K562 (cell line): ENCODE data around the gene ATL1. TPM values are rescaled to one million over a fixed set of nuclear protein-coding genes. Genes with fewer than 3 reads are reported as not detected.

Source experiments
- BACH1 ChIP-seq: fragments of 200-800 bp; sonication (Bioruptor generic); IDR thresholded peaks from 2 replicates; pipeline ENCODE4 v1.6.1; 2016; ENCODE audit warnings: missing genetic modification characterization, missing compliant biosample characterization
- BDP1 ChIP-seq: IDR thresholded peaks from 3 replicates; pipeline ENCODE4 v1.6.1; 2011; ENCODE audit not compliant: insufficient read length, insufficient read depth
- CAMTA2 ChIP-seq: fragments of 250-450 bp; sonication (Bioruptor Pico); conservative IDR thresholded peaks from 2 replicates; pipeline ENCODE4 v1.5.1; 2022
- CBX8 ChIP-seq: fragments of 200-600 bp; sonication (generic); IDR thresholded peaks from 2 replicates; pipeline ENCODE4 v1.6.1; 2012; ENCODE audit warnings: borderline replicate concordance, mixed run types, low read depth, mild to moderate bottlenecking, moderate library complexity, mixed read lengths, low read length, control low read depth, inconsistent platforms; ENCODE audit not compliant: poor library complexity, severe bottlenecking; ENCODE audit errors: extremely low read depth
- DDX20 ChIP-seq: fragments of 450-650 bp; IDR thresholded peaks from 2 replicates; pipeline ENCODE4 v1.6.1; 2016; ENCODE audit warnings: missing genetic modification characterization, low read depth, mild to moderate bottlenecking, missing compliant biosample characterization, moderate library complexity
- RBM39 ChIP-seq: fragments of 200-400 bp; formaldehyde crosslinking; optimal IDR thresholded peaks from 2 replicates; pipeline ENCODE3; 2018; ENCODE audit warnings: low read depth, low read length
- SMARCA5 ChIP-seq: fragments of 450-650 bp; IDR thresholded peaks from 2 replicates; pipeline ENCODE4 v1.6.1; 2016
- STAT5A ChIP-seq: IDR thresholded peaks from 2 replicates; pipeline ENCODE4 v1.6.1; 2012; ENCODE audit warnings: low read length, inconsistent platforms, borderline replicate concordance
- TCF7L2 ChIP-seq: fragments of 150-350 bp; IDR thresholded peaks from 2 replicates; pipeline ENCODE4 v1.6.1; 2016; ENCODE audit warnings: low read depth, mild to moderate bottlenecking, low read length, moderate library complexity
- U2AF2 ChIP-seq: fragments of 200-400 bp; formaldehyde crosslinking; optimal IDR thresholded peaks from 2 replicates; pipeline ENCODE3; 2017; ENCODE audit warnings: low read depth, mild to moderate bottlenecking, low read length
- ZKSCAN8 ChIP-seq: fragments of 200-800 bp; sonication (Bioruptor generic); IDR thresholded peaks from 2 replicates; pipeline ENCODE4 v1.6.1; 2016; ENCODE audit warnings: missing genetic modification characterization, missing compliant biosample characterization
- ZNF133 ChIP-seq: fragments of 250-450 bp; sonication (Bioruptor Pico); IDR thresholded peaks from 2 replicates; pipeline ENCODE4 v1.4.0; 2020; ENCODE audit warnings: mild to moderate bottlenecking
- ZNF143 ChIP-seq: sonication (generic); formaldehyde crosslinking; IDR thresholded peaks from 2 replicates; pipeline ENCODE4 v1.9.0; 2022; ENCODE audit warnings: mild to moderate bottlenecking, missing genetic modification reagents
- ZNF24 ChIP-seq: fragments of 450-650 bp; IDR thresholded peaks from 2 replicates; pipeline ENCODE4 v1.6.1; 2016
- polyA plus RNA-seq, 8 experiments: library from polyadenylated mRNA; depleted of rRNA in 4 of 8; stranded (reverse) in 5 of 8; unstranded in 3 of 8; fragments of >200 nt; fragmentation: Nextera tagmentation in 2 of 8; fragmentation: Illumina TruSeq in 1 of 8; extraction: Ambion mirVana in 2 of 8; extraction: Trizol in 1 of 8; gene quantifications; 2 replicates each; pipeline versions ENCODE4 v1.2.1 to v1.2.3, GENCODE V29; 2011 to 2014; ENCODE audit warnings: inconsistent platforms in 1 of 8, missing spikeins in 1 of 8
- total RNA-seq, 7 experiments: library from RNA; depleted of rRNA in 6 of 7; stranded (reverse); fragments of >200 nt in 6 of 7; fragmentation: Illumina TruSeq in 2 of 7; extraction: Trizol in 2 of 7; gene quantifications; 2 replicates each; pipeline versions ENCODE4 v1.2.1 to v1.2.3, GENCODE V29; 2011 to 2021; ENCODE audit warnings: low replicate concordance in 1 of 7
- TF ChIP-seq, protein P1 (sequence below): fragments of 200-800 bp; sonication (Bioruptor generic); IDR thresholded peaks from 2 replicates; pipeline ENCODE4 v1.6.1; 2016; ENCODE audit warnings: missing genetic modification characterization, missing compliant biosample characterization
- TF ChIP-seq, protein P2 (sequence below), 2 experiments: IDR thresholded peaks; 2 replicates each; pipeline ENCODE4 v1.6.1; 2011; ENCODE audit warnings: borderline replicate concordance in 1 of 2, control low read depth in 1 of 2, low read depth in 1 of 2, low read length in 1 of 2, mild to moderate bottlenecking in 1 of 2, mixed read lengths in 1 of 2, moderate library complexity in 1 of 2; ENCODE audit not compliant: insufficient read depth in 1 of 2, insufficient read length in 1 of 2, poor library complexity in 1 of 2, severe bottlenecking in 1 of 2; ENCODE audit errors: extremely low read depth in 1 of 2
- TF ChIP-seq, protein P3 (sequence below): sonication (generic); formaldehyde crosslinking; IDR thresholded peaks from 2 replicates; pipeline ENCODE4 v1.4.0; 2020; ENCODE audit warnings: mild to moderate bottlenecking, missing genetic modification reagents
- TF ChIP-seq, protein P4 (sequence below): fragments of 250-450 bp; sonication (Bioruptor Pico); IDR thresholded peaks from 2 replicates; pipeline ENCODE4 v1.4.0; 2020

The ATL1 gene
- total and polyA plus RNA-seq, 9 of the 15 experiments (the other 6 are each of a cell fraction or from before 2014, with no cell fraction given): 0.04 to 0.16 (median 0.07) TPM; not detected in 4

DNA sequence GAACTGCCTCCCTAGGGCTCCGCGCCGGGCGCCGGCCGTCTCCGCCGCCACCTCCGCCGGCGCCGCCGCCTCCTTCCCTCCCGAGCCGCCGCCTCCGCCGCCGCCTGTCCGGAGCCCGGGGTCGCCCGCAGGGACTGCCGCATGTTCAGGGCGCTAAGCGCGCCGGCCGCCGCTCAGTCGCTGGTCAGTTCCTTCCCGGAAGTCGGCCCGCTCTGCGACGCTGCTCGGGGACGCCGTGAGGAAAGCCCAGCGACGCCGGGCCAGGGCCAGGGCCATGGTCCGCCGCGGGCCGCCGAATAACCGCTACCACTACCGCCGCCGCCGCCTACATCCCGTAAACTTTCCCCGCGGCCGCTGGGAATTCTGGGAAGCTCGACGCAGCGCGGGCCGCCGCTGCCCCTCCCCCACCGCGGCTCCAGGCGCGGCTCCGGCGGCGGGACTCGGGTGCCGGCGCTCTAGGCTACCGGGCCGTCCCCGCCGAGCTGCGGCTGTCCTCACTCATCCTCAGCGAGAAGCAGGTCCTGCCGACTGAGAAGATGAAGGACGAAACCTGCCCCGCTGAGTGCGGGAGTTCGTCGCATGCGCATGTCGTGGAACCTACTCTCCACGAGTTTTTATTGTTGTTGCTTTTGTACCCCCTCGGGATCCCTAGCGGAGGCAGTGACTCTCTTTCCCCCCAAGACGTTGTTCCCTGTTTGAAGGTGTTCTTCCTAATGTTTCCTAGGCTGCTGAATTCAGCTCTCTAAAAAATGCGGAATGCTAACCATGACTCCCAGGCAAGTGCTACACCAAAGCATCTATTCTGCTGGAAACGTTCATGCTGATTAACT lies 108.3 kb downstream of the ATL1 start, which contains the start of gene SAV1 (continued):
- no peak for TF ChIP-seq DDX20 (tag)
- no peak for TF ChIP-seq BACH1 (tag)
- no peak for TF ChIP-seq RBM39
- no peak for TF ChIP-seq BDP1
- TF ChIP-seq TCF7L2: no peak
- TF ChIP-seq ZKSCAN8 (CRISPR knock-in tag): no peak
- TF ChIP-seq ZNF143: peak; percentile 74
- TF ChIP-seq, protein P1, sequence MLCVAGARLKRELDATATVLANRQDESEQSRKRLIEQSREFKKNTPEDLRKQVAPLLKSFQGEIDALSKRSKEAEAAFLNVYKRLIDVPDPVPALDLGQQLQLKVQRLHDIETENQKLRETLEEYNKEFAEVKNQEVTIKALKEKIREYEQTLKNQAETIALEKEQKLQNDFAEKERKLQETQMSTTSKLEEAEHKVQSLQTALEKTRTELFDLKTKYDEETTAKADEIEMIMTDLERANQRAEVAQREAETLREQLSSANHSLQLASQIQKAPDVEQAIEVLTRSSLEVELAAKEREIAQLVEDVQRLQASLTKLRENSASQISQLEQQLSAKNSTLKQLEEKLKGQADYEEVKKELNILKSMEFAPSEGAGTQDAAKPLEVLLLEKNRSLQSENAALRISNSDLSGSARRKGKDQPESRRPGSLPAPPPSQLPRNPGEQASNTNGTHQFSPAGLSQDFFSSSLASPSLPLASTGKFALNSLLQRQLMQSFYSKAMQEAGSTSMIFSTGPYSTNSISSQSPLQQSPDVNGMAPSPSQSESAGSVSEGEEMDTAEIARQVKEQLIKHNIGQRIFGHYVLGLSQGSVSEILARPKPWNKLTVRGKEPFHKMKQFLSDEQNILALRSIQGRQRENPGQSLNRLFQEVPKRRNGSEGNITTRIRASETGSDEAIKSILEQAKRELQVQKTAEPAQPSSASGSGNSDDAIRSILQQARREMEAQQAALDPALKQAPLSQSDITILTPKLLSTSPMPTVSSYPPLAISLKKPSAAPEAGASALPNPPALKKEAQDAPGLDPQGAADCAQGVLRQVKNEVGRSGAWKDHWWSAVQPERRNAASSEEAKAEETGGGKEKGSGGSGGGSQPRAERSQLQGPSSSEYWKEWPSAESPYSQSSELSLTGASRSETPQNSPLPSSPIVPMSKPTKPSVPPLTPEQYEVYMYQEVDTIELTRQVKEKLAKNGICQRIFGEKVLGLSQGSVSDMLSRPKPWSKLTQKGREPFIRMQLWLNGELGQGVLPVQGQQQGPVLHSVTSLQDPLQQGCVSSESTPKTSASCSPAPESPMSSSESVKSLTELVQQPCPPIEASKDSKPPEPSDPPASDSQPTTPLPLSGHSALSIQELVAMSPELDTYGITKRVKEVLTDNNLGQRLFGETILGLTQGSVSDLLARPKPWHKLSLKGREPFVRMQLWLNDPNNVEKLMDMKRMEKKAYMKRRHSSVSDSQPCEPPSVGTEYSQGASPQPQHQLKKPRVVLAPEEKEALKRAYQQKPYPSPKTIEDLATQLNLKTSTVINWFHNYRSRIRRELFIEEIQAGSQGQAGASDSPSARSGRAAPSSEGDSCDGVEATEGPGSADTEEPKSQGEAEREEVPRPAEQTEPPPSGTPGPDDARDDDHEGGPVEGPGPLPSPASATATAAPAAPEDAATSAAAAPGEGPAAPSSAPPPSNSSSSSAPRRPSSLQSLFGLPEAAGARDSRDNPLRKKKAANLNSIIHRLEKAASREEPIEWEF (CRISPR knock-in tag): no peak
- TF ChIP-seq ZNF133: no peak
- TF ChIP-seq, protein P2, sequence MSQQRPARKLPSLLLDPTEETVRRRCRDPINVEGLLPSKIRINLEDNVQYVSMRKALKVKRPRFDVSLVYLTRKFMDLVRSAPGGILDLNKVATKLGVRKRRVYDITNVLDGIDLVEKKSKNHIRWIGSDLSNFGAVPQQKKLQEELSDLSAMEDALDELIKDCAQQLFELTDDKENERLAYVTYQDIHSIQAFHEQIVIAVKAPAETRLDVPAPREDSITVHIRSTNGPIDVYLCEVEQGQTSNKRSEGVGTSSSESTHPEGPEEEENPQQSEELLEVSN (IDR thresholded peaks at IDR 0.05; ENCODE audit: borderline replicate concordance in 1 of 2, extremely low read depth in 1 of 2, insufficient read depth in 1 of 2, insufficient read length in 1 of 2, low read depth in 1 of 2, low read length in 1 of 2, poor library complexity in 1 of 2, severe bottlenecking in 1 of 2): peak in 1 of 2 experiments; percentile 69
- TF ChIP-seq SMARCA5: no peak
- TF ChIP-seq CBX8: no peak
- TF ChIP-seq U2AF2: no peak
- TF ChIP-seq STAT5A: no peak
- TF ChIP-seq, protein P3, sequence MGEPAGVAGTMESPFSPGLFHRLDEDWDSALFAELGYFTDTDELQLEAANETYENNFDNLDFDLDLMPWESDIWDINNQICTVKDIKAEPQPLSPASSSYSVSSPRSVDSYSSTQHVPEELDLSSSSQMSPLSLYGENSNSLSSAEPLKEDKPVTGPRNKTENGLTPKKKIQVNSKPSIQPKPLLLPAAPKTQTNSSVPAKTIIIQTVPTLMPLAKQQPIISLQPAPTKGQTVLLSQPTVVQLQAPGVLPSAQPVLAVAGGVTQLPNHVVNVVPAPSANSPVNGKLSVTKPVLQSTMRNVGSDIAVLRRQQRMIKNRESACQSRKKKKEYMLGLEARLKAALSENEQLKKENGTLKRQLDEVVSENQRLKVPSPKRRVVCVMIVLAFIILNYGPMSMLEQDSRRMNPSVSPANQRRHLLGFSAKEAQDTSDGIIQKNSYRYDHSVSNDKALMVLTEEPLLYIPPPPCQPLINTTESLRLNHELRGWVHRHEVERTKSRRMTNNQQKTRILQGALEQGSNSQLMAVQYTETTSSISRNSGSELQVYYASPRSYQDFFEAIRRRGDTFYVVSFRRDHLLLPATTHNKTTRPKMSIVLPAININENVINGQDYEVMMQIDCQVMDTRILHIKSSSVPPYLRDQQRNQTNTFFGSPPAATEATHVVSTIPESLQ: 0 out of 2 replicates have a peak, but pooled peaks have one; percentile 24
- TF ChIP-seq CAMTA2 (CRISPR knock-in tag): 0 out of 2 replicates have a peak, but pooled peaks have one; percentile 42
- no peak for TF ChIP-seq ZNF24
- TF ChIP-seq, protein P4, sequence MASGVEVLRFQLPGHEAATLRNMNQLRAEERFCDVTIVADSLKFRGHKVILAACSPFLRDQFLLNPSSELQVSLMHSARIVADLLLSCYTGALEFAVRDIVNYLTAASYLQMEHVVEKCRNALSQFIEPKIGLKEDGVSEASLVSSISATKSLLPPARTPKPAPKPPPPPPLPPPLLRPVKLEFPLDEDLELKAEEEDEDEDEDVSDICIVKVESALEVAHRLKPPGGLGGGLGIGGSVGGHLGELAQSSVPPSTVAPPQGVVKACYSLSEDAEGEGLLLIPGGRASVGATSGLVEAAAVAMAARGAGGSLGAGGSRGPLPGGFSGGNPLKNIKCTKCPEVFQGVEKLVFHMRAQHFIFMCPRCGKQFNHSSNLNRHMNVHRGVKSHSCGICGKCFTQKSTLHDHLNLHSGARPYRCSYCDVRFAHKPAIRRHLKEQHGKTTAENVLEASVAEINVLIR (CRISPR knock-in tag): peak; percentile 40; the same call in 1 of the 2 replicates
